ENCODE data around the gene TMPRSS13.

The TMPRSS13 gene

GRCh38 chr11:117863383-117863782, 65.8 kb downstream of the TMPRSS13 start:
- ChIA-PET CTCF (interaction anchor here (1.1 kb wide), 1 partner anchor 10 kb away, joined by 4 read pairs; no protein-coding TSS in a partner anchor), POLR2A (no interaction called here)
- Histone ChIP-seq H3K9me3 (ENCODE audit: control insufficient read depth, insufficient read depth, low read depth, low read length) (no peaks in the 10 kb centered on the region), H3K27ac (ENCODE audit: extremely low read depth, low read depth, low read length) (no peak overlapping the region), H3K4me1 (ENCODE audit: control insufficient read depth, insufficient read depth, low read length) (peaks cover 4% of the 10 kb centered on the region), H3K4me3 (ENCODE audit: low read depth, low read length) (no peak overlapping the region), H3K36me3 (ENCODE audit: control insufficient read depth in 2 of 2, insufficient read depth in 1 of 2, low read length in 2 of 2) (no peaks in the 10 kb centered on the region)
- no peak for TF ChIP-seq ZNF514 (tag by site-specific recombination; IDR thresholded peaks at IDR 0.05)
- TF ChIP-seq BCL11A (tag by site-specific recombination; IDR thresholded peaks at IDR 0.05; ENCODE audit: low read depth): no peak
- TF ChIP-seq ZNF585B (tag by site-specific recombination; IDR thresholded peaks at IDR 0.05): no peak
- TF ChIP-seq ATF2 (tag by site-specific recombination; IDR thresholded peaks at IDR 0.05; ENCODE audit: low read depth): no peak
- no peak for TF ChIP-seq ZNF423 (tag by site-specific recombination; IDR thresholded peaks at IDR 0.05)
- TF ChIP-seq ZFHX2 (tag by site-specific recombination; conservative IDR thresholded peaks at IDR 0.05): no peak
- no peak for TF ChIP-seq PRDM2 (tag by site-specific recombination; IDR thresholded peaks at IDR 0.05; ENCODE audit: borderline replicate concordance)
- no peak for TF ChIP-seq ZSCAN16 (tag by site-specific recombination; IDR thresholded peaks at IDR 0.05)

- CTCF ChIA-PET: interaction anchor here (0.6 kb wide), 1 partner anchor 17 kb away, joined by 4 read pairs; no protein-coding TSS in a partner anchor
- no peak for TF ChIP-seq HOXA7 (CRISPR knock-in tag; IDR thresholded peaks at IDR 0.05; ENCODE audit: borderline replicate concordance)
- TF ChIP-seq ZNF513 (tag by site-specific recombination; IDR thresholded peaks at IDR 0.05): peak; percentile 66
- no peak for TF ChIP-seq ZNF610 (tag by site-specific recombination; IDR thresholded peaks at IDR 0.05; ENCODE audit: borderline replicate concordance)
- TF ChIP-seq BCL11B (tag by site-specific recombination; IDR thresholded peaks at IDR 0.05; ENCODE audit: low read depth): no peak
- TF ChIP-seq ZNF704 (tag by site-specific recombination; IDR thresholded peaks at IDR 0.05): no peak
- Histone ChIP-seq H3K4me3 (ENCODE audit: low read depth, low read length) (no peak overlapping the region), H3K4me1 (ENCODE audit: control insufficient read depth, insufficient read depth, low read length) (peaks cover 4% of the 10 kb centered on the region), H3K9me3 (ENCODE audit: control insufficient read depth, insufficient read depth, low read depth, low read length) (no peaks in the 10 kb centered on the region), H3K27ac (ENCODE audit: extremely low read depth, low read depth, low read length) (no peak overlapping the region), H3K36me3 (ENCODE audit: control insufficient read depth in 2 of 2, insufficient read depth in 1 of 2, low read length in 2 of 2) (no peaks in the 10 kb centered on the region)
- POLR2A ChIA-PET: no interaction called here
Observed at GRCh38 chr11:117862753-117863152, 66.4 kb downstream of the TMPRSS13 start.

All from HEK293 (cell line).